WERI-Rb-1 (cell line): ENCODE measurements around the gene SPRED3.
A peak's percentile ranks its signal among the peaks of the same experiment; 100 is the strongest.
"Not testable (repeated sequence)": the region's sequence is repeated elsewhere in the genome, so short reads cannot be mapped to it uniquely, and the experiment has no call there.

ENCODE experiments used
- DNase-seq: peaks from one replicate; pipeline ENCODE4 v3.0.0-alpha.2; 2020
- H3K27ac ChIP-seq: fragments of 250-450 bp; sonication (Bioruptor Pico); 2 replicates; pipeline ENCODE4 v1.5.1; 2020; ENCODE audit warnings: mild to moderate bottlenecking, moderate library complexity
- H3K27me3 ChIP-seq: fragments of 250-450 bp; sonication (Bioruptor Pico); 2 replicates; pipeline ENCODE4 v1.5.1; 2021; ENCODE audit warnings: mild to moderate bottlenecking, low read depth, moderate library complexity; ENCODE audit not compliant: insufficient read depth, severe bottlenecking
- H3K36me3 ChIP-seq: fragments of 250-450 bp; sonication (Bioruptor Pico); 2 replicates; pipeline ENCODE4 v1.5.1; 2020; ENCODE audit warnings: mild to moderate bottlenecking, moderate library complexity
- H3K4me3 ChIP-seq: 2 replicates; pipeline ENCODE4 v1.5.1; 2011; ENCODE audit warnings: low read depth, mild to moderate bottlenecking, control low read depth, low read length
- H3K9me3 ChIP-seq: fragments of 250-450 bp; sonication (Bioruptor Pico); 2 replicates; pipeline ENCODE4 v1.5.1; 2021; ENCODE audit warnings: mild to moderate bottlenecking, moderate library complexity; ENCODE audit not compliant: severe bottlenecking
- TF ChIP-seq, protein P1 (sequence below): IDR thresholded peaks from 2 replicates; pipeline ENCODE4 v1.5.1; 2011; ENCODE audit warnings: low read depth, mild to moderate bottlenecking, control low read depth, inconsistent platforms, low read length

The SPRED3 gene

DNA sequence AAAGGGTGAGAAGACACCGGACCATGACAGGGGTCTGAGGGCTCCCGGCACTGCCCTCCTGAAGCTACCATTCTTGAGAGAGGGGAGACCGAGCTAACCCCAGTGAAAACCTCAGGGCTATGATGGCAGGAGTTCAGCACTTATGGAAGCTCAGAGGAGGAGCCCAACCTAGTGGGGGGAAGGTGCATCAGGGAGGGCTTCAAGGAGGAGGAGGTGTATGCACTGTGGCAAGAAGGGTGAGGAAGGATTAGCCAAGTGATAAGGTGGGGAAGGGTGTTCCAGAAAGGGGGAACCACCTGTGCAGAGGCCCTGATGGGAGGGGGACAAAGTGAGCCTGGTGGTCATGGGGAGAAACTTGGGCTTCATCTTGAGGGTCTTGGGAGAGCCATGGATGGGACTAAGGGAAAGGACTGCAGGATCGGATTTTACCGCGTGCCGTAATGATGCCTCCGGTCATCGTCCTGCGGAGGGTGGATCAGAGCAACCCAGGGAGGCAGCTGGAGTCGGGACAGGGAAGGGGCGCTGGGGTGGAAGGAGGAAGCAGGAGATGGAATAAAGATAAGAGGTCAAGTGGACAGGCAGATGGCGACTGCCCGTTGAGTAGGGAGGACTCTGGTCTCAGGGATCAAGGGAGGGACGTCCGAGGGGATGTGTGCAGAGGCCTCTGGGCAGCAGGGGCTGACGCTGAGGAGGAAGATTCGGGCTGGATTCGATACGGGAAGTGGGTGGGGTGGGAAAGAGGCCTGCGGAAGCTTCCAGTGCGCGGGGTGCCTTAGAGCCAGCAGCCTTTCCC lies 27.5 kb upstream of the SPRED3 start:
- no peak for DNase-seq
- H3K27me3 ChIP-seq, result peaks cover 8% of the 10 kb centered on the region
- H3K27ac ChIP-seq, result peak overlapping the region; percentile 75
- peak overlapping the region; percentile 57 for H3K4me3 ChIP-seq
- TF ChIP-seq, protein P1, sequence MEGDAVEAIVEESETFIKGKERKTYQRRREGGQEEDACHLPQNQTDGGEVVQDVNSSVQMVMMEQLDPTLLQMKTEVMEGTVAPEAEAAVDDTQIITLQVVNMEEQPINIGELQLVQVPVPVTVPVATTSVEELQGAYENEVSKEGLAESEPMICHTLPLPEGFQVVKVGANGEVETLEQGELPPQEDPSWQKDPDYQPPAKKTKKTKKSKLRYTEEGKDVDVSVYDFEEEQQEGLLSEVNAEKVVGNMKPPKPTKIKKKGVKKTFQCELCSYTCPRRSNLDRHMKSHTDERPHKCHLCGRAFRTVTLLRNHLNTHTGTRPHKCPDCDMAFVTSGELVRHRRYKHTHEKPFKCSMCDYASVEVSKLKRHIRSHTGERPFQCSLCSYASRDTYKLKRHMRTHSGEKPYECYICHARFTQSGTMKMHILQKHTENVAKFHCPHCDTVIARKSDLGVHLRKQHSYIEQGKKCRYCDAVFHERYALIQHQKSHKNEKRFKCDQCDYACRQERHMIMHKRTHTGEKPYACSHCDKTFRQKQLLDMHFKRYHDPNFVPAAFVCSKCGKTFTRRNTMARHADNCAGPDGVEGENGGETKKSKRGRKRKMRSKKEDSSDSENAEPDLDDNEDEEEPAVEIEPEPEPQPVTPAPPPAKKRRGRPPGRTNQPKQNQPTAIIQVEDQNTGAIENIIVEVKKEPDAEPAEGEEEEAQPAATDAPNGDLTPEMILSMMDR, result no peak
- no peaks in the 10 kb centered on the region for H3K36me3 ChIP-seq
- peaks cover 6% of the 10 kb centered on the region for H3K9me3 ChIP-seq

DNA sequence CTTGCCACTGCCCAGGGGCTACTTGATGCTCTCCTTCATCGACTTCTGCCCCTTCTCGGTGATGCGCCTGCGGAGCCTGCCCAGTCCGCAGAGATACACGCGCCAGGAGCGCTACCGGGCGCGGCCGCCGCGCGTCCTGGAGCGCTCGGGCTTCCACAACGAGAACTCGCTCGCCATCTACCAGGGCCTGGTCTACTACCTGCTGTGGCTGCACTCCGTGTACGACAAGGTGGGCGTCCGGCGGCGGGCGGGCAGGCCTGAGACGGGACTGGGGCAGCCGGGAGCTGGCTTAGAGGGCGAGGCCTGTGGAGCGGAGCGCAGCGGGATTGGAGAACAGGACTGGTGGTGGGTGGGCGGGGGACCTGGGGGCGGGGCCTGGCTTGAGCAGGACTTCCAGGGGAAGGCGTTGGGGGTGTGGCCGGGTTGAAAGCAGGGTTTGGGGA lies 26.8 kb upstream of the SPRED3 start:
- Histone ChIP-seq H3K36me3 (no peaks in the 10 kb centered on the region), H3K27ac (peak overlapping the region; percentile 84), H3K27me3 (peaks cover 8% of the 10 kb centered on the region), H3K9me3 (peaks cover 6% of the 10 kb centered on the region), H3K4me3 (peak overlapping the region; percentile 57)
- DNase-seq, result peak; percentile 95
- TF ChIP-seq, protein P1, result 0 out of 2 replicates have a peak, but pooled peaks have one; percentile 17

DNA sequence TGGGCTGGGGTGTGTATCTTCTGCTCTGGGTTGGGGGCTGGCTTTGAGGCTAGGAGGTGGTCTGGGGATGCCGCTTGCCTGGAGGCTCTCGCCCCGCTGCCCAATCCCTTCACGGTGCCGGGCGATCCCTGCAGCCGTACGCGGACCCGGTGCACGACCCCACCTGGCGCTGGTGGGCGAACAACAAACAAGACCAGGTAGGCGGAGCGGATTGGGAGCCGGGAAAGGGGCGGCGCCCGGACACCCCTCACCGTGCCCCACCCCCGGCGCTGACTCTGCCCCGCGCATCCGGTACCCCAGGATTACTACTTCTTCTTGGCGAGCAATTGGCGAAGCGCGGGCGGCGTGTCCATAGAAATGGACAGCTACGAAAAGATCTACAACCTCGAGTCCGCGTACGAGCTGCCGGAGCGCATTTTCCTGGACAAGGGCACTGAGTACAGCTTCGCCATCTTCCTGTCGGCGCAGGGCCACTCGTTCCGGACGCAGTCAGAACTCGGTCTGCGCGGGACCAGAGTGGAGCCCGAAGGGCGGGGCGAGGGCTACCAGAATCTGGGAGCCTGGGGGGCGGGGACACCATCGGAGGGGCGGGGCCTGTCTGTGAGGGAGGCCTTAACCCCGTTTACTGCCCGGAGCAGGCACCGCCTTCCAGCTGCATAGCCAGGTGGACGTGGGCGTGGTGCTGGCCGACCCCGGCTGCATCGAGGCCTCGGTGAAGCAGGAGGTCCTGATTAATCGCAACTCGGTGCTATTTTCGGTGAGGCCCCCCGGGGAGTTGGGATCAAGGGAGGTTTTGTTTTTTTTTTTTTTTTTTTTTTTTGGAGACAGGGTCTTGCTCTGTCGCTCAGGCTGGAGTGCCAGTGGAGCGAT lies 26.2 kb upstream of the SPRED3 start:
- DNase-seq, result peak; percentile 94

DNA sequence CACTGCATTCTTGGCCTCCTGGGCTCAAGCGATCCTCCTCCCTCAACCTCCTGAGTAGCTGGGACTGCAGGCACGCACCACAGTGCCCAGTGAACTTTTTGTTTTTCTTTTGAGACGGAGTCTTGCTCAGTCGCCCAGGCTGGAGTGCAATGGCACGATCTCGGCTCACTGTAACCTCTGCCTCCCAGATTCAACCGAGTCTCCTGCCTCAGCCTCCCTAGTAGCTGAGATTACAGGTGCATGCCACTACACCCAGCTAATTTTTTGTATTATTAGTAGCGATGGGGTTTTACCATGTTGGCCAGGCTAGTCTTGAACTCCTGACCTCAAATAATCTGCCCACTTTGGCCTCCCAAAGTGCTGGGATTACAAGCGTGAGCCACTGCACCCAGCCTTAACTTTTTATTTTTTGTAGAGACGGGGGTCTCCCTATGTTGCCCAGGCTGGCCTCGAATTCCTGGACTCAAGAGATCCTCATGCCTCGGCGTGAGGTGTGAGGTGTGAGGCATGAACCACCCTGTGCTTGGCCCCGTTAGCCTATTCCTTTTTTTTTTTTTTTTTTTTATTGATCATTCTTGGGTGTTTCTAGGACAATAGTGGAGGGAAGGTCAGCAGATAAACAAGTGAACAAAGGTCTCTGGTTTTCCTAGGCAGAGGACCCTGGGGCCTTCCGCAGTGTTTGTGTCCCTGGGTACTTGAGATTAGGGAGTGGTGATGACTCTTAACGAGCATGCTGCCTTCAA lies 25.4 kb upstream of the SPRED3 start:
- peak overlapping the region; percentile 57 for H3K4me3 ChIP-seq
- not testable (repeated sequence) for DNase-seq, H3K36me3 ChIP-seq, H3K27me3 ChIP-seq, H3K9me3 ChIP-seq
- peak overlapping the region; percentile 84 for H3K27ac ChIP-seq

More for the DNA sequence above, 26.2 kb upstream of the SPRED3 start:
- Histone ChIP-seq H3K9me3 (peaks cover 6% of the 10 kb centered on the region), H3K27ac (peak overlapping the region; percentile 84), H3K36me3 (no peaks in the 10 kb centered on the region), H3K4me3 (peak overlapping the region; percentile 57), H3K27me3 (peaks cover 8% of the 10 kb centered on the region)
- TF ChIP-seq, protein P1, result no peak

DNA sequence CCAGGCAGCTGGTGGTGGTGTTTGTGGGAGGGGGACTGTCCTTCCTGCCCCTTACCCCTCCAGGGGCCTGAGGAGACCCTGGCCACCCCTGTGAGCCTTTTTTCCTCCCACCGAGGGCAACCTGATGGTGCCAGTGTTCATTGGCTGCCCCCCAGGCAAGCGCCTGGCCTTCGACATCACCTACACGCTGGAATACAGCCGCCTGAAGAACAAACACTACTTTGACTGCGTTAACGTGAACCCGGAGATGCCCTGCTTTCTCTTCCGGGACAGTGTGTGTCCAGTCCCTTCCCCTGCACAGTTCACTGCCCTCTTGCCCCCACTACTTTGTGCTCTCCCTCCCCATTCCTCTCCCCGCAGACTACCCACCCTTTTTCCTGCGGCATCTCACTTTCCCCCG lies 21.5 kb upstream of the SPRED3 start:
- Histone ChIP-seq H3K9me3 (peaks cover 6% of the 10 kb centered on the region), H3K36me3 (no peaks in the 10 kb centered on the region), H3K4me3 (no peak overlapping the region), H3K27me3 (no peaks in the 10 kb centered on the region), H3K27ac (no peak overlapping the region)
- no peak for DNase-seq
- TF ChIP-seq, protein P1, result no peak
